ENCODE data around the gene ATAD3C.
"Not testable (repeated sequence)": the region's sequence is repeated elsewhere in the genome, so short reads cannot be mapped to it uniquely, and the experiment has no call there.

Gene ATAD3C

GRCh38 chr1:1511533-1512285, 62.2 kb downstream of the ATAD3C start, which contains the start of gene ATAD3A:
Gene ATAD3A, plus strand, starts transcription at chr1:1512162. Its CDS starts 107 bp downstream, at chr1:1512269.
- peak; percentile 49 for DNase-seq

GRCh38 chr1:1512425-1512824, 62.9 kb downstream of the ATAD3C start:
- DNase-seq, result not testable (repeated sequence)

GRCh38 chr1:1513675-1514074, 64.2 kb downstream of the ATAD3C start:
- DNase-seq, result not testable (repeated sequence)

- not testable (repeated sequence) for DNase-seq
Measured at GRCh38 chr1:1514376-1514775, 64.9 kb downstream of the ATAD3C start.

GRCh38 chr1:1516923-1517322, 67.4 kb downstream of the ATAD3C start:
- DNase-seq, result not testable (repeated sequence)

- DNase-seq, result no peak
Measured at GRCh38 chr1:1517973-1518620, 68.6 kb downstream of the ATAD3C start.

- not testable (repeated sequence) for DNase-seq
Measured at GRCh38 chr1:1518621-1519007, 69.1 kb downstream of the ATAD3C start.
